H9 (cell line): Measurements from ENCODE around the gene LRRC36. TPM values are rescaled to one million over a fixed set of nuclear protein-coding genes. Genes with fewer than 3 reads are reported as not detected.

Experiments
- DNase-seq: peaks from one replicate; pipeline ENCODE4 v3.0.0-alpha.2; 2017
- H2AFZ ChIP-seq: one replicate; pipeline ENCODE4 v1.6.1; 2013; ENCODE audit warnings: mild to moderate bottlenecking, low read length, control low read depth, moderate library complexity
- H2AK5ac ChIP-seq: 2 replicates; pipeline ENCODE4 v1.6.1; 2013; ENCODE audit warnings: low read length, control low read depth, mixed read lengths; ENCODE audit not compliant: insufficient read length
- H2BK120ac ChIP-seq: one replicate; pipeline ENCODE4 v1.6.1; 2013; ENCODE audit warnings: low read depth, mild to moderate bottlenecking, low read length, control low read depth, inconsistent platforms; ENCODE audit not compliant: poor library complexity, severe bottlenecking
- H2BK12ac ChIP-seq: 2 replicates; pipeline ENCODE4 v1.6.1; 2013; ENCODE audit warnings: low read length, control low read depth, mixed read lengths, low read depth; ENCODE audit not compliant: insufficient read length
- H2BK15ac ChIP-seq: 2 replicates; pipeline ENCODE4 v1.6.1; 2013; ENCODE audit warnings: low read depth, low read length, control low read depth
- H2BK20ac ChIP-seq: one replicate; pipeline ENCODE4 v1.6.1; 2013; ENCODE audit warnings: low read depth, mild to moderate bottlenecking, low read length, control low read depth, inconsistent platforms; ENCODE audit not compliant: poor library complexity, severe bottlenecking
- H2BK5ac ChIP-seq: 2 replicates; pipeline ENCODE4 v1.6.1; 2013; ENCODE audit warnings: low read length, control low read depth, mixed read lengths; ENCODE audit not compliant: insufficient read length
- H3K14ac ChIP-seq: 2 replicates; pipeline ENCODE4 v1.6.1; 2013; ENCODE audit warnings: low read length, control low read depth; ENCODE audit not compliant: insufficient read depth
- H3K18ac ChIP-seq: 2 replicates; pipeline ENCODE4 v1.6.1; 2013; ENCODE audit warnings: low read depth, mild to moderate bottlenecking, mixed read lengths, low read length, control low read depth; ENCODE audit not compliant: insufficient read length
- H3K23ac ChIP-seq: 2 replicates; pipeline ENCODE4 v1.6.1; 2013; ENCODE audit warnings: low read length, control low read depth, mixed read lengths, low read depth; ENCODE audit not compliant: insufficient read length
- H3K23me2 ChIP-seq: 2 replicates; pipeline ENCODE4 v1.6.1; 2013; ENCODE audit warnings: low read depth, mild to moderate bottlenecking, mixed read lengths, low read length, control low read depth; ENCODE audit not compliant: insufficient read length, poor library complexity, severe bottlenecking
- H3K27ac ChIP-seq: 2 replicates; pipeline ENCODE4 v1.5.1; 2013; ENCODE audit warnings: low read length, control low read depth, mixed read lengths, low read depth; ENCODE audit not compliant: insufficient read length
- H3K27me3 ChIP-seq: 2 replicates; pipeline ENCODE4 v1.6.1; 2013; ENCODE audit warnings: low read length, control low read depth, inconsistent platforms; ENCODE audit not compliant: insufficient read depth
- H3K4ac ChIP-seq: 2 replicates; pipeline ENCODE4 v1.6.1; 2013; ENCODE audit warnings: low read depth, mild to moderate bottlenecking, control low read depth, inconsistent platforms, low read length, moderate library complexity
- H3K4me1 ChIP-seq: 2 replicates; pipeline ENCODE4 v1.6.1; 2013; ENCODE audit warnings: low read length, control low read depth, inconsistent platforms; ENCODE audit not compliant: insufficient read depth
- H3K4me2 ChIP-seq: 2 replicates; pipeline ENCODE4 v1.6.1; 2013; ENCODE audit warnings: low read length, control low read depth, mixed read lengths; ENCODE audit not compliant: insufficient read length, insufficient read depth
- H3K56ac ChIP-seq: 2 replicates; pipeline ENCODE4 v1.6.1; 2013; ENCODE audit warnings: low read depth, mild to moderate bottlenecking, mixed read lengths, low read length, control low read depth; ENCODE audit not compliant: insufficient read length
- H3K79me1 ChIP-seq: 2 replicates; pipeline ENCODE4 v1.6.1; 2013; ENCODE audit warnings: low read depth, mild to moderate bottlenecking, moderate library complexity, low read length, control low read depth, inconsistent platforms; ENCODE audit not compliant: insufficient read depth, poor library complexity, severe bottlenecking
- H3K79me2 ChIP-seq: 2 replicates; pipeline ENCODE4 v1.6.1; 2013; ENCODE audit warnings: low read length, control low read depth, inconsistent platforms; ENCODE audit not compliant: insufficient read depth
- H3K9ac ChIP-seq: 2 replicates; pipeline ENCODE4 v1.6.1; 2013; ENCODE audit warnings: low read length, control low read depth, mixed read lengths; ENCODE audit not compliant: insufficient read length; ENCODE audit errors: extremely low read depth
- H3K9me3 ChIP-seq: one replicate; pipeline ENCODE4 v1.6.1; 2013; ENCODE audit warnings: low read depth, low read length, inconsistent platforms; ENCODE audit not compliant: control insufficient read depth
- H3T11ph ChIP-seq: one replicate; pipeline ENCODE4 v1.6.1; 2013; ENCODE audit warnings: mild to moderate bottlenecking, low read length, control low read depth, inconsistent platforms
- H4K20me1 ChIP-seq: one replicate; pipeline ENCODE4 v1.6.1; 2013; ENCODE audit not compliant: control insufficient read depth, insufficient read length, insufficient read depth
- H4K5ac ChIP-seq: 2 replicates; pipeline ENCODE4 v1.6.1; 2013; ENCODE audit warnings: low read depth, mild to moderate bottlenecking, mixed read lengths, low read length, control low read depth; ENCODE audit not compliant: insufficient read length
- H4K8ac ChIP-seq: replicated peaks from 2 replicates; pipeline ENCODE4 v1.6.1; 2013; ENCODE audit warnings: low read length, control low read depth, mixed read lengths, low read depth; ENCODE audit not compliant: insufficient read length
- H4K91ac ChIP-seq: 2 replicates; pipeline ENCODE4 v1.6.1; 2013; ENCODE audit warnings: low read depth, mild to moderate bottlenecking, moderate library complexity, mixed read lengths, low read length, control low read depth; ENCODE audit not compliant: insufficient read length
- H3K27ac Mint-ChIP-seq, 3 experiments: 2 replicates in 2 of 3; 3 replicates in 1 of 3; pipeline ENCODE4 v1.8.0; 2020 to 2021; ENCODE audit warnings: mixed read lengths in 3 of 3, mild to moderate bottlenecking in 1 of 3, moderate library complexity in 1 of 3
- H3K27me3 Mint-ChIP-seq: 2 replicates; pipeline ENCODE4 v1.8.0; 2021; ENCODE audit warnings: low read depth, mild to moderate bottlenecking, moderate library complexity, mixed read lengths
- H3K36me3 Mint-ChIP-seq, 3 experiments: 2 replicates in 2 of 3; 3 replicates in 1 of 3; pipeline ENCODE4 v1.8.0; 2020 to 2021; ENCODE audit warnings: low read depth in 3 of 3, mixed read lengths in 3 of 3; ENCODE audit not compliant: insufficient read depth in 1 of 3
- H3K4me1 Mint-ChIP-seq, 2 experiments: 2 replicates each; pipeline ENCODE4 v1.8.0; 2020; ENCODE audit warnings: mixed read lengths in 2 of 2
- H3K4me3 Mint-ChIP-seq, 2 experiments: 2 replicates in 1 of 2; 3 replicates in 1 of 2; pipeline ENCODE4 v1.8.0; 2020 to 2021; ENCODE audit warnings: mild to moderate bottlenecking in 2 of 2, mixed read lengths in 2 of 2, moderate library complexity in 1 of 2
- H3K9me3 Mint-ChIP-seq, 2 experiments: 2 replicates in 1 of 2; 3 replicates in 1 of 2; pipeline ENCODE4 v1.8.0; 2020; ENCODE audit warnings: mild to moderate bottlenecking in 2 of 2, mixed read lengths in 2 of 2, moderate library complexity in 1 of 2
- WGBS: extraction: QIAGEN DNeasy Blood & Tissue Kit; methylation state at CpG from one replicate; pipeline ENCODE4 v1.1.7; 2013; ENCODE audit warnings: missing lambda C conversion rate, low lambda C conversion rate, mixed read lengths; ENCODE audit not compliant: insufficient read length; ENCODE audit errors: extremely low coverage; 5-methylcytosine and 5-hydroxymethylcytosine counted together
- total RNA-seq: library from RNA; stranded (reverse); gene quantifications from 2 replicates; pipeline ENCODE4 v1.2.1, GENCODE V29; 2021
- TF ChIP-seq, protein P1 (sequence below): fragments of 200-600 bp; sonication (generic); conservative IDR thresholded peaks from 3 replicates; pipeline ENCODE4 v1.8.0; 2021; ENCODE audit warnings: antibody characterized with exemption, mild to moderate bottlenecking

Gene LRRC36
- total RNA-seq, 1 experiment from 2014 or later: not detected

DNA sequence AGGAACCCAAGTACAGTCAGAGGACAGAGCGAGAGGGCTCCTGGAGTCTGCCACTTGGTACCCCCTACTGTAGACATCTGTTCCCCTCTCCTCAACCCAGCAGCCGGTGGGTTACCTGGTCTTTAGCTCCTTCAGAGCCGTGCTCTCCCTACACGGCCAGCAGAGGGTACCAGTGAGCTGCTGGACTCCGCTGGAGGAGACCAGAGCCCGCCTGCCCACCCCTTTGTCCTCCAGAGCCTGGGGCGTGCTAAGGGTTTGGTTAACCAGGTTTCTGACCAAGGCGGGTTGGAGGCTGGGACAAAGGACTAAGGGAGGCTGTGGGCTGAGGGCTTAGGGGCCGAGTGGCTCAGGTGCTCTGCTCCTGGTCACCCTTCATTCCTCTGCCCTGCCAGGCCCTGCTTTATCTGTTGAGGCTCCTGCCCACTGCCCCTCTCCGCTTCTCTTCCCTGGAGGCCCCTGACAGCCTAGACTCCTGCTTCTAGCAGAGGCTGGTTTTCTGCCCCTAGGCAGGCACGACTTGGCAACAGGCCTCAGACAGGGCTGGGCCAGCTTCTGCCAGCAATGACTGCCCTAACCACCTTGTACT lies 101.6 kb downstream of the LRRC36 start:
- TF ChIP-seq, protein P1, sequence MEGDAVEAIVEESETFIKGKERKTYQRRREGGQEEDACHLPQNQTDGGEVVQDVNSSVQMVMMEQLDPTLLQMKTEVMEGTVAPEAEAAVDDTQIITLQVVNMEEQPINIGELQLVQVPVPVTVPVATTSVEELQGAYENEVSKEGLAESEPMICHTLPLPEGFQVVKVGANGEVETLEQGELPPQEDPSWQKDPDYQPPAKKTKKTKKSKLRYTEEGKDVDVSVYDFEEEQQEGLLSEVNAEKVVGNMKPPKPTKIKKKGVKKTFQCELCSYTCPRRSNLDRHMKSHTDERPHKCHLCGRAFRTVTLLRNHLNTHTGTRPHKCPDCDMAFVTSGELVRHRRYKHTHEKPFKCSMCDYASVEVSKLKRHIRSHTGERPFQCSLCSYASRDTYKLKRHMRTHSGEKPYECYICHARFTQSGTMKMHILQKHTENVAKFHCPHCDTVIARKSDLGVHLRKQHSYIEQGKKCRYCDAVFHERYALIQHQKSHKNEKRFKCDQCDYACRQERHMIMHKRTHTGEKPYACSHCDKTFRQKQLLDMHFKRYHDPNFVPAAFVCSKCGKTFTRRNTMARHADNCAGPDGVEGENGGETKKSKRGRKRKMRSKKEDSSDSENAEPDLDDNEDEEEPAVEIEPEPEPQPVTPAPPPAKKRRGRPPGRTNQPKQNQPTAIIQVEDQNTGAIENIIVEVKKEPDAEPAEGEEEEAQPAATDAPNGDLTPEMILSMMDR: peak; percentile 94
- peak; percentile 92 for DNase-seq
- Histone ChIP-seq H3K79me2 (no peaks in the 10 kb centered on the region; the same call in 1 of the 2 replicates), H3K56ac (no peak overlapping the region), H3K79me1 (no peaks in the 10 kb centered on the region), H2BK5ac (no peak overlapping the region), H2BK120ac (no peak overlapping the region), H3K14ac (0 out of 2 replicates have a peak overlapping the region, but pooled peaks have one; percentile 20), H3K18ac (no peak overlapping the region), H2BK12ac (no peak overlapping the region), H3K27ac (no peak overlapping the region), H4K5ac (no peak overlapping the region), H3K23me2 (peaks cover 17% of the 10 kb centered on the region), H3T11ph (no peak overlapping the region), H2AK5ac (no peak overlapping the region), H3K9me3 (no peaks in the 10 kb centered on the region), H3K4me2 (no peak overlapping the region), H3K4ac (no peak overlapping the region), H4K20me1 (no peaks in the 10 kb centered on the region), H3K9ac (no peak overlapping the region), H3K4me1 (peaks cover 21% of the 10 kb centered on the region), H4K8ac (no peak overlapping the region), H3K23ac (no peak overlapping the region), H2BK15ac (no peak overlapping the region), H2AFZ (no peak overlapping the region), H4K91ac (no peak overlapping the region), H2BK20ac (no peak overlapping the region), H3K27me3 (no peaks in the 10 kb centered on the region; the same call in 1 of the 2 replicates)
- peaks cover 72 to 73% of the 10 kb centered on the region in 2 experiments for H3K4me1 Mint-ChIP-seq
- peaks cover 0 to under 1% (median 0%) of the 10 kb centered on the region in 3 experiments; a peak in 2 of 7 replicates for H3K36me3 Mint-ChIP-seq
- H3K4me3 Mint-ChIP-seq: peak overlapping the region in 1 of 2 experiments; percentile 20; a peak in 1 of 5 replicates
- H3K27me3 Mint-ChIP-seq: peaks cover 16% of the 10 kb centered on the region
- no peaks in the 10 kb centered on the region for H3K9me3 Mint-ChIP-seq
- no CpG with 5 or more reads among the region's 11 CpGs for WGBS
- no peak overlapping the region; a peak in 1 of 7 replicates for H3K27ac Mint-ChIP-seq
